Activated T-helper 17 cell treated with anti-CD3 and anti-CD28 coated beads, Interleukin-2, amount 50 U/mL, for 72 hours (primary cell): ENCODE data around the gene KCNJ18. TPM values are rescaled to one million over a fixed set of nuclear protein-coding genes. Genes with fewer than 3 reads are reported as not detected.
"Not testable (repeated sequence)": the region's sequence is repeated elsewhere in the genome, so short reads cannot be mapped to it uniquely, and the experiment has no call there.

Source experiments
- ATAC-seq: fragments of 150-1000 bp; cut with Tn5 transposase; replicated peaks from 2 replicates; pipeline ENCODE4 v1.10.0; 2021; ENCODE audit warnings: mild to moderate bottlenecking, moderate library complexity
- H3K27ac Mint-ChIP-seq: one replicate; pipeline ENCODE4 v1.8.0; 2022; ENCODE audit warnings: mixed read lengths
- H3K27me3 Mint-ChIP-seq: one replicate; pipeline ENCODE4 v1.8.0; 2022; ENCODE audit warnings: mixed read lengths
- H3K36me3 Mint-ChIP-seq: one replicate; pipeline ENCODE4 v1.8.0; 2022; ENCODE audit warnings: low read depth, mild to moderate bottlenecking, mixed read lengths
- H3K4me1 Mint-ChIP-seq: one replicate; pipeline ENCODE4 v1.8.0; 2022; ENCODE audit warnings: mixed read lengths
- H3K4me3 Mint-ChIP-seq: one replicate; pipeline ENCODE4 v1.8.0; 2022; ENCODE audit warnings: mild to moderate bottlenecking, mixed read lengths
- H3K9me3 Mint-ChIP-seq: one replicate; pipeline ENCODE4 v1.8.0; 2022; ENCODE audit warnings: mixed read lengths
- total RNA-seq, 2 donors: library from RNA; stranded (reverse); gene quantifications; one replicate each; pipeline ENCODE4 v1.2.3, GENCODE V29; 2022

KCNJ18 gene
- total RNA-seq, 2 donors from 2014 or later: not detected

DNA sequence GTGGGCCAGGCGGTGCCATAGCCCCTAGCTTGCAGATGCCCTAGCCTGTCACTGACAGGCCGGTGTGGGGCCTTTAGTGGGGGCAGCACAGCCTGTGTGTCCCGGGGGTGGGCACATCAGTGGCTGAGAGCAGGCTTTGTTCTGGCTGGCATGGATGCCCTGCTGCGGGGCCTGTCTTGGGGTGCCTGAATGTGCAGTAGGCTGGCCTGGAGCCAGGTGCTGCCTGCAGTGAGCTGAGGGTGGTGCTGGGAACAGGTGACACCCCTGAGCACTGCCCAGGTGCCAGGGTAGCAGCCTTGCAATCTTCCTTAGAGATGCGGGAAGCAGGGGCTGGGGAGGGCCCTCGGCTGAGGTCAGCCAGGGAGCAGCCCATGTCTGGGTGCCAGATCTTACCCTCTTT, 8.8 kb downstream of the KCNJ18 start:
- not testable (repeated sequence) for H3K36me3 Mint-ChIP-seq, ATAC-seq, H3K27me3 Mint-ChIP-seq, H3K4me3 Mint-ChIP-seq, H3K27ac Mint-ChIP-seq, H3K4me1 Mint-ChIP-seq, H3K9me3 Mint-ChIP-seq

- H3K27me3 Mint-ChIP-seq, H3K4me3 Mint-ChIP-seq, H3K27ac Mint-ChIP-seq, H3K36me3 Mint-ChIP-seq, ATAC-seq, H3K9me3 Mint-ChIP-seq, H3K4me1 Mint-ChIP-seq: not testable (repeated sequence)
These were observed 9.7 kb downstream of the KCNJ18 start for GRCh38 chr17:21702029-21702428.

DNA sequence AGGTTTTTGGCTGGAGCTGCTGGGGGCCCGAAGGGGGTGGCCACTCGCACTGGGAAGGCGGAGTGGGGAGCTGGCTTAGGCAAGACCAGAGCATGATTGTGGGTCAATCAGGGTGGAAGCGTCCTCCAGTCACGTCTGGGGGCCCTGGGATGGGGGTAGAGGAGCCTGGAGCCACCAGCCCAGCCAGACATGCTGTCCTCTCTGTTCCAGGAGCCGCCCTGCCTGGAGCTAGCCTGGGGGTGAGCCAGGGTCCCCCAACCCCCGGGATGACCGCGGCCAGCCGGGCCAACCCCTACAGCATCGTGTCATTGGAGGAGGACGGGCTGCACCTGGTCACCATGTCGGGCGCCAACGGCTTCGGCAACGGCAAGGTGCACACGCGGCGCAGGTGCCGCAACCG, 10.2 kb downstream of the KCNJ18 start:
- not testable (repeated sequence) for H3K9me3 Mint-ChIP-seq, H3K36me3 Mint-ChIP-seq, H3K27ac Mint-ChIP-seq, H3K4me3 Mint-ChIP-seq, ATAC-seq, H3K4me1 Mint-ChIP-seq, H3K27me3 Mint-ChIP-seq

GRCh38 chr17:21702940-21703640, 10.8 kb downstream of the KCNJ18 start:
- not testable (repeated sequence) for H3K4me3 Mint-ChIP-seq, H3K4me1 Mint-ChIP-seq, ATAC-seq, H3K36me3 Mint-ChIP-seq, H3K9me3 Mint-ChIP-seq, H3K27ac Mint-ChIP-seq, H3K27me3 Mint-ChIP-seq

- not testable (repeated sequence) for H3K4me1 Mint-ChIP-seq, H3K36me3 Mint-ChIP-seq, ATAC-seq, H3K4me3 Mint-ChIP-seq, H3K27ac Mint-ChIP-seq, H3K9me3 Mint-ChIP-seq, H3K27me3 Mint-ChIP-seq
These were observed 11.9 kb downstream of the KCNJ18 start for GRCh38 chr17:21703891-21704872.

DNA sequence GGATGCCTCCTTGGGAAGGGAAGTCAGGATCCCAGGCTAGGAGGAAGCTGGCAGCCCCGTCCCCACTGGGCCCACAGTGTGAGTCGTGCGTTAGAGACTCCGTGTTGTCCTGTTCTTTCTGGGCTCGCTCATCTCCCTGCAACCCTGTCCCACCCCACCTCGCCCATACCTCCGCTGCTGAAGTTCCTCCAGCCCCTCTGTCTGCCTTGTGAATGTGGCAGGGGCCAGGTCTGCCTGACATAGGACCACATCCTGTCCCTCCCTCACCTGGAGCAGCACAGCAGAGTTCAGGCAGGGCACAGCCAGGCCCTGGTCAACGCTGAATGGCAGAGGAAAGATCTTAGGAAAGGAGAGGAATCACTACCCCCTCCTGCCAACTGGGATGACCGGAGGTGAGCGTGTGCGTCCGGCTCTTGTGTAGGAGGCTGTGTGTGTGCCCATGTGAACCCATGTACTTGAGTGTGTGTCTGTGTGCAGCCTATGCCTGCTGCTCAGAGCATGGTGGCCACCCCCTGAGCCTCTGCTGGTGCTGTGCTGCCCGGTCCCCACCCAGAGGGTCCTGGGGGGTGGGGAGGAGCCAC, 12.8 kb downstream of the KCNJ18 start:
- Mint-ChIP-seq H3K36me3 (no peaks in the 10 kb centered on the region), H3K4me1 (no peaks in the 10 kb centered on the region), H3K27me3 (no peaks in the 10 kb centered on the region), H3K4me3 (no peak overlapping the region), H3K27ac (no peak overlapping the region), H3K9me3 (no peaks in the 10 kb centered on the region)
- ATAC-seq: no peak

- not testable (repeated sequence) for ATAC-seq, H3K4me1 Mint-ChIP-seq
These were observed 13.4 kb downstream of the KCNJ18 start for GRCh38 chr17:21705746-21706145.

DNA sequence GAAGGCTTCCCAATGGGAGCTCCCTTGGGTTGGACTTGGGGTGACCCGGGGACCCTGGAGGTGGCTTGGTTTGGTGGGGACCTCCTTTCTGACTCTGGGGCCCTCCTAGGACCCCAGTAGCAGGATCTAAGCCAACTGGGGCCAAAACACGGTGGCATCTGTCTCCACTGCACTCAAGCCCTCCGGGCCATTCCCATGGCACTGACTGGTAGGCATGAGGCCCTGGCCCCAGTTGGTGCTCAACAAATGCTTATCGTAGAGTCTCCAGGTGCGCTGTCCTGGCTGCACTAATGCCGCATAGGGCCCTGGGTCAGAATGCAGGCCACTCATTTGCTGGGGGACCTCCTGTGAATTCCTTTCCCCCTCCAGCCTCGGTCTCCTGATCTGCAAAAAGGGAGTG, 14.2 kb downstream of the KCNJ18 start:
- H3K36me3 Mint-ChIP-seq, H3K9me3 Mint-ChIP-seq, ATAC-seq, H3K27ac Mint-ChIP-seq, H3K4me3 Mint-ChIP-seq, H3K27me3 Mint-ChIP-seq, H3K4me1 Mint-ChIP-seq: not testable (repeated sequence)

More at GRCh38 chr17:21705746-21706145, 13.4 kb downstream of the KCNJ18 start:
- H3K27me3 Mint-ChIP-seq, H3K27ac Mint-ChIP-seq, H3K36me3 Mint-ChIP-seq, H3K4me3 Mint-ChIP-seq, H3K9me3 Mint-ChIP-seq: not testable (repeated sequence)

- H3K27me3 Mint-ChIP-seq, ATAC-seq, H3K4me1 Mint-ChIP-seq, H3K36me3 Mint-ChIP-seq, H3K9me3 Mint-ChIP-seq, H3K4me3 Mint-ChIP-seq, H3K27ac Mint-ChIP-seq: not testable (repeated sequence)
These were observed 14.8 kb downstream of the KCNJ18 start for GRCh38 chr17:21707131-21707530.

DNA sequence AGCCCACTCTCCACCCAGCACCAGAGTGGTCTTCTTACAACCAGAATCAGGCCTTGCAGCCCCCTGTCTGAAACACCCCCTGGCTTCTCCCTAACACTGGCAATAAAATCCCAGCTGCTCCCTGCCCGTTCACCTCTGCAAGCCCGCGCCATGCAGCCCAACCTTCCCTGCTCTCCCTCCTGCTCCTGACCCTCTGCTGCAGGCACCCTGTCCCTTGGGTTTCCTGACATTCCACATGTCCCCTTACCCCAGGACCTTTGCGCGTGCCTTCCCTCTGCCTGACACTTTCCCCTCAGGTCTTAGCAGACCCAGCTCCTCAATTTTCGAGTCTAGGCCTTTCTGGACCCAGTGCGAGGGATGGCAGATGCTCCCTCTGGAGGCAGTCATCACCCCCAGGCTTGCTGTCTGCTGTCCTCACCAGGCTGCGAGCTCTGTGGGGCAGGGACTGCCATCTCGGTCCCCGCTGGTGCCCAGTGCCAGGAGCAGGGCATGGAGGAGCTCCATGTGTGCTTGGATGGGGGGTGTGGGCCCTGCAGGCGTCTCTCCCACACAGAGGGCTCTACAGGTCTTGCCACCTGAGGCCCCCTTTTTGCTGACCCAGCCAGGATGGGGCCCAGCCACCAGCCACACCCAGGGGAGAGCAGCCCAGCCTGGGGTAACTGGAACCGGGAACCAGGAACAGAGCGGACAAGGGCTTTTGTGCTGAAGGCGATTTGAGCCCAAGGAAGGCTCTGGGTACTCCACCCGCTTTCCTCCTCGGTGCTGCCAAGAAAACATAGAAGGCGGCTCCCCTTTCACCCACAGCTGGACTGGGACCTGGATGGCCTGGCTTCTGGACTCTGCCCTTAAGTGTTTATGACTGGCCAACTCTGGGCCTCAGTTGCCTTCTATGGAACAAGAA, 15.6 kb downstream of the KCNJ18 start:
- not testable (repeated sequence) for H3K4me1 Mint-ChIP-seq, H3K27ac Mint-ChIP-seq, ATAC-seq, H3K36me3 Mint-ChIP-seq, H3K9me3 Mint-ChIP-seq, H3K4me3 Mint-ChIP-seq, H3K27me3 Mint-ChIP-seq

DNA sequence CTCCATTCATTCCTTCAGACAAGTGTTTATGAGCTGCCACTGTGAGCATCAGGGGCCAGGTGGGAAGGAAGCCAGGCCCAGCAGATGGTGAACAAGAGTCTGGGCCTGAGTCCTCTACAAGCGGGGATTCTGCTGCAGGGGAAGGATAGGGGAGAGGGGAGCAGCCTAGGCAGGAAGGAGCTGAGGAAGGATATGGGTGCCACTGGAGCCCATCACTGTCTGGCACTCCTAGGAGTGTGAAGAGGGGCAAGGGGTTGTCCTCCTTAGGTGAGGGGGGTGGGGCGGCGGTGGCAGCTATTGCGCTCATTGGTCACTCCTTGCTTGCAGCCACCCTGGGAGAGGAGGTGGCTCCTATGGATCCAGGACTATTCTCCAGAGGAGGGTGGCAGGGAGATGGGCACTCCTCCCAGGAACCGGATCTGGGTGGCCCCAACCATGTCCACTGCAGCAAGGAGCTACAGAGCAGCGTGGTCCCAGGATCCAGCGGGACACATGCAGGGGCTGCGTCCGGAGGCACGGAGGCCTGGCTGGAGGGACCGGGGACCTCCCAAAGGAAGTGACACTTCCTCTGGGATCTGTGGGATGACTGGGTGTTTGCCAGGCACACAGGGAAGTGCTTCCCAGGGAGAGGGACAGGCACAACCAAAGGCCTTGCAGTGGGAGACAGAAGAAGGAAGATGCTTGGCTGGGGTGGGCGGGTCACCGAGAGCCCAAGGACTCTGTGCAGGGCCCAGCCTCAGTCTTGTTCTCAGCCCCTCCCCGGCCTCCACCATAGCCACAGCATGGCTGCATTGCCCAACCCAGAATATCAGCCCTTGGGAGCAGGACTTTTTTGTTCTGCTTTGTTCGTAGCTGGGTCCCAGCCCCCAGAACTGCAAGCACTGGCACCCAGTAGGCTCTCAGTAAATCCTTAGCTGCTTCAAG, 16.6 kb downstream of the KCNJ18 start:
- not testable (repeated sequence) for H3K27ac Mint-ChIP-seq, ATAC-seq, H3K4me3 Mint-ChIP-seq, H3K27me3 Mint-ChIP-seq, H3K4me1 Mint-ChIP-seq, H3K36me3 Mint-ChIP-seq, H3K9me3 Mint-ChIP-seq

GRCh38 chr17:21709994-21710393, 17.7 kb downstream of the KCNJ18 start:
- not testable (repeated sequence) for H3K4me3 Mint-ChIP-seq, H3K4me1 Mint-ChIP-seq, H3K27ac Mint-ChIP-seq, H3K36me3 Mint-ChIP-seq, ATAC-seq, H3K27me3 Mint-ChIP-seq, H3K9me3 Mint-ChIP-seq

GRCh38 chr17:21710486-21710885, 18.2 kb downstream of the KCNJ18 start:
- not testable (repeated sequence) for H3K36me3 Mint-ChIP-seq, H3K9me3 Mint-ChIP-seq, H3K4me3 Mint-ChIP-seq, H3K4me1 Mint-ChIP-seq, H3K27ac Mint-ChIP-seq, ATAC-seq, H3K27me3 Mint-ChIP-seq
